Mesodermal cell (in vitro differentiated cells): Measurements from ENCODE around the gene PA2G4. TPM values are rescaled to one million over a fixed set of nuclear protein-coding genes. Genes with fewer than 3 reads are reported as not detected.
"Not testable (repeated sequence)": the region's sequence is repeated elsewhere in the genome, so short reads cannot be mapped to it uniquely, and the experiment has no call there.

Experiments
- H3K27ac ChIP-seq: 2 replicates; pipeline ENCODE4 v1.7.0; 2013; ENCODE audit warnings: mild to moderate bottlenecking, low read depth, low read length, moderate library complexity; ENCODE audit not compliant: severe bottlenecking
- H3K36me3 ChIP-seq: 2 replicates; pipeline ENCODE4 v1.7.1; 2013; ENCODE audit warnings: mild to moderate bottlenecking, low read length, moderate library complexity; ENCODE audit not compliant: control insufficient read depth, insufficient read depth
- H3K4me1 ChIP-seq: one replicate; pipeline ENCODE4 v1.7.1; 2013; ENCODE audit warnings: mild to moderate bottlenecking, low read length; ENCODE audit not compliant: insufficient read depth, control insufficient read depth, poor library complexity, severe bottlenecking
- H3K4me3 ChIP-seq: 2 replicates; pipeline ENCODE4 v1.7.0; 2013; ENCODE audit warnings: low read length, control low read depth, mild to moderate bottlenecking; ENCODE audit not compliant: insufficient read depth, poor library complexity, severe bottlenecking; ENCODE audit errors: extremely low read depth
- H3K9me3 ChIP-seq: 2 replicates; pipeline ENCODE4 v1.7.1; 2013; ENCODE audit warnings: mild to moderate bottlenecking, low read length, moderate library complexity; ENCODE audit not compliant: control insufficient read depth
- WGBS, 2 experiments: methylation state at CpG; one replicate each; pipeline ENCODE4 v1.1.5; 2013; ENCODE audit warnings: missing lambda C conversion rate in 2 of 2; ENCODE audit not compliant: insufficient coverage in 2 of 2; 5-methylcytosine and 5-hydroxymethylcytosine counted together
- polyA plus RNA-seq, 2 experiments: library from polyadenylated mRNA; stranded (reverse); fragments of 50-300 nt; gene quantifications; one replicate each; pipeline ENCODE4 v1.2.3, GENCODE V29; 2013

PA2G4 gene
- polyA plus RNA-seq (2013, experiment 1 of 2): 162 TPM
- 143 TPM for polyA plus RNA-seq (2013, experiment 2 of 2)

GRCh38 chr12:56104109-56104814, at the start of gene PA2G4:
Gene PA2G4, plus strand, starts transcription at chr12:56104559. Its CDS starts 179 bp downstream, at chr12:56104738.
- peak within 1 kb of the TSS; percentile 74 for H3K27ac ChIP-seq
- peaks cover 39% of the 10 kb centered on the region for H3K36me3 ChIP-seq
- H3K9me3 ChIP-seq: no peaks in the 10 kb centered on the region
- H3K4me3 ChIP-seq: peak within 1 kb of the TSS; percentile 99
- H3K4me1 ChIP-seq: peaks cover 10% of the 10 kb centered on the region
- 0% methylated on average over 43 to 46 of the region's 60 CpGs for WGBS, 2 experiments

- WGBS, 2 experiments: 67% methylated on average over 3 to 6 of the region's 8 CpGs
- H3K9me3 ChIP-seq, H3K36me3 ChIP-seq, H3K4me1 ChIP-seq, H3K4me3 ChIP-seq, H3K27ac ChIP-seq: not testable (repeated sequence)
These were observed 44.4 kb upstream of the PA2G4 start for GRCh38 chr12:56059964-56060363.

GRCh38 chr12:56061982-56062381, 42.4 kb upstream of the PA2G4 start:
- Histone ChIP-seq H3K4me3 (no peak overlapping the region), H3K36me3 (no peaks in the 10 kb centered on the region), H3K9me3 (no peaks in the 10 kb centered on the region), H3K4me1 (no peaks in the 10 kb centered on the region), H3K27ac (no peak overlapping the region)
- WGBS, 2 experiments: 67 to 89% methylated on average over 3 of the region's 5 CpGs

- no peaks in the 10 kb centered on the region for H3K4me1 ChIP-seq
- no peak overlapping the region for H3K27ac ChIP-seq
- H3K36me3 ChIP-seq: no peaks in the 10 kb centered on the region
- H3K9me3 ChIP-seq: no peaks in the 10 kb centered on the region
- H3K4me3 ChIP-seq: no peak overlapping the region
These were observed 41.4 kb upstream of the PA2G4 start for GRCh38 chr12:56062996-56063395.

GRCh38 chr12:56071648-56072047, 32.7 kb upstream of the PA2G4 start:
- WGBS, 2 experiments: 69 to 90% methylated on average over 3 to 4 of the region's 4 CpGs
- Histone ChIP-seq H3K4me3 (no peak overlapping the region), H3K4me1 (no peaks in the 10 kb centered on the region), H3K9me3 (no peaks in the 10 kb centered on the region), H3K36me3 (no peaks in the 10 kb centered on the region), H3K27ac (no peak overlapping the region)

GRCh38 chr12:56074396-56074795, 30.0 kb upstream of the PA2G4 start:
- H3K4me1 ChIP-seq: no peaks in the 10 kb centered on the region
- H3K36me3 ChIP-seq: no peaks in the 10 kb centered on the region
- H3K4me3 ChIP-seq: no peak overlapping the region
- no peak overlapping the region for H3K27ac ChIP-seq
- WGBS, 2 experiments: 88 to 100% methylated on average over 2 to 5 of the region's 5 CpGs
- H3K9me3 ChIP-seq: no peaks in the 10 kb centered on the region

GRCh38 chr12:56077966-56078365, 26.4 kb upstream of the PA2G4 start:
- WGBS, 2 experiments: 83 to 95% methylated on average over 5 to 7 of the region's 9 CpGs
- not testable (repeated sequence) for H3K9me3 ChIP-seq, H3K4me3 ChIP-seq, H3K27ac ChIP-seq, H3K36me3 ChIP-seq
- peaks cover 15% of the 10 kb centered on the region for H3K4me1 ChIP-seq

GRCh38 chr12:56078427-56078826, 25.9 kb upstream of the PA2G4 start:
- no peaks in the 10 kb centered on the region for H3K36me3 ChIP-seq
- H3K4me1 ChIP-seq: peaks cover 17% of the 10 kb centered on the region
- no peak overlapping the region for H3K4me3 ChIP-seq
- WGBS, 2 experiments: no CpG with 5 or more reads among the region's 1 CpG
- H3K9me3 ChIP-seq: no peaks in the 10 kb centered on the region
- no peak overlapping the region for H3K27ac ChIP-seq

GRCh38 chr12:56078931-56079722, 25.2 kb upstream of the PA2G4 start:
- H3K27ac ChIP-seq: peak overlapping the region; percentile 53
- WGBS, 2 experiments: 2 to 3% methylated on average over 24 to 30 of the region's 50 CpGs

GRCh38 chr12:56079723-56080555, 24.4 kb upstream of the PA2G4 start, which contains the start of gene ERBB3:
Gene ERBB3, plus strand, starts transcription at chr12:56080165. Its CDS starts 136 bp downstream, at chr12:56080301.
- 0 to 1% methylated on average over 48 to 50 of the region's 59 CpGs for WGBS, 2 experiments
- Histone ChIP-seq H3K9me3 (no peaks in the 10 kb centered on the region), H3K4me1 (peaks cover 17% of the 10 kb centered on the region), H3K4me3 (peak within 1 kb of the TSS; percentile 58), H3K27ac (peak within 1 kb of the TSS; percentile 53), H3K36me3 (no peaks in the 10 kb centered on the region)

More at GRCh38 chr12:56078931-56079722, 25.2 kb upstream of the PA2G4 start:
- Histone ChIP-seq H3K36me3 (no peaks in the 10 kb centered on the region), H3K4me1 (peaks cover 17% of the 10 kb centered on the region), H3K9me3 (no peaks in the 10 kb centered on the region), H3K4me3 (peak overlapping the region; percentile 58)
